Suprapubic skin (tissue), 3 donors: ENCODE data around the gene GRK4.

ENCODE experiments used
- CTCF ChIP-seq, 2 donors: fragments of 200-600 bp in 1 of 2; fragments of 450-650 bp in 1 of 2; sonication (generic) in 1 of 2; IDR thresholded peaks; one replicate each; pipeline ENCODE4 v1.5.1; 2016 to 2019; ENCODE audit warnings: antibody characterized with exemption in 2 of 2, mild to moderate bottlenecking in 1 of 2, moderate library complexity in 1 of 2
- POLR2AphosphoS5 ChIP-seq, 3 donors: sonication (generic); formaldehyde crosslinking; IDR thresholded peaks; one replicate each; pipeline ENCODE4 v1.6.1; 2017; ENCODE audit warnings: antibody characterized with exemption in 3 of 3

DNA sequence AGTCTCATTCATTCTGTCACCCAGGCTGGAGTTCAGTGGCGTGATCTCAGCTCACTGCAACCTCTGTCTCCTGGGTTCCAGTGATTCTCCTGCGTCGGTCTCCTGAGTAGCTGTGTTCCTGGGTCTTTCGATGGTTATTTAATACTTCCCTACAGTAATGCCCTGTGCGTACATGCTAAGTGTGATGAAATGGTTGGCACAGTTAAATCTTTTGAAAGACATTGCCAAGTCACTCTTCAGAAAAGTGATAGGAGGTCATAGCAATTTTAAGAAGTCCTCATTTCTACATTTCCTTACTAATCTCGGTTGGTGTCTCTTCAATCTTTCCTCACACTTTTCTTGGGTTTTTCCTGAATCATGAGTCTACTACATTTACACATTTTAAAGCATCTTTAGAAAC lies 96.6 kb downstream of the GRK4 start:
- no peak for TF ChIP-seq CTCF (IDR thresholded peaks at IDR 0.05)
- TF ChIP-seq POLR2AphosphoS5 (IDR thresholded peaks at IDR 0.05), result no peak
